ENCODE results near the gene AMPD3.

The AMPD3 gene

GRCh38 chr11:10511181-10511621, 56.1 kb downstream of the AMPD3 start:
- H3K27ac ChIP-seq, result no peak overlapping the region
- TF ChIP-seq CTCF (conservative IDR thresholded peaks at IDR 0.05), result no peak

GRCh38 chr11:10514202-10514601, 59.1 kb downstream of the AMPD3 start:
- no peak overlapping the region for H3K27ac ChIP-seq
- peak; percentile 60 for TF ChIP-seq CTCF (conservative IDR thresholded peaks at IDR 0.05)

- TF ChIP-seq CTCF (conservative IDR thresholded peaks at IDR 0.05), result no peak
- no peak overlapping the region for H3K27ac ChIP-seq
Measured at GRCh38 chr11:10514709-10515108, 59.6 kb downstream of the AMPD3 start.

- no peak for TF ChIP-seq CTCF (conservative IDR thresholded peaks at IDR 0.05)
Measured at GRCh38 chr11:10515418-10515817, 60.4 kb downstream of the AMPD3 start.

GRCh38 chr11:10518123-10518522, 63.1 kb downstream of the AMPD3 start:
- no peak for TF ChIP-seq CTCF (conservative IDR thresholded peaks at IDR 0.05)
- H3K27ac ChIP-seq, result no peak overlapping the region

More at GRCh38 chr11:10515418-10515817, 60.4 kb downstream of the AMPD3 start:
- no peak overlapping the region for H3K27ac ChIP-seq

GRCh38 chr11:10518891-10519290, 63.8 kb downstream of the AMPD3 start:
- H3K27ac ChIP-seq, result no peak overlapping the region
- TF ChIP-seq CTCF (conservative IDR thresholded peaks at IDR 0.05), result no peak

- H3K27ac ChIP-seq, result no peak overlapping the region
- TF ChIP-seq CTCF (conservative IDR thresholded peaks at IDR 0.05), result no peak
Measured at GRCh38 chr11:10519630-10520029, 64.6 kb downstream of the AMPD3 start.

GRCh38 chr11:10520562-10520961, 65.5 kb downstream of the AMPD3 start:
- no peak for TF ChIP-seq CTCF (conservative IDR thresholded peaks at IDR 0.05)
- H3K27ac ChIP-seq, result no peak overlapping the region
